ENCODE data around the gene BEX5.
"Not testable (repeated sequence)": the region's sequence is repeated elsewhere in the genome, so short reads cannot be mapped to it uniquely, and the experiment has no call there.

Gene BEX5

GRCh38 chrX:102155806-102156179, at the start of gene BEX5:
Gene BEX5, minus strand, starts transcription at chrX:102155977. Its CDS starts 1,712 bp downstream, at chrX:102154265.
- peak; percentile 71 for DNase-seq

GRCh38 chrX:102185967-102186720, 30.4 kb upstream of the BEX5 start:
- no peak for DNase-seq

- DNase-seq, result peak; percentile 16
Observed at GRCh38 chrX:102154900-102155805, 624 bp downstream of the BEX5 start.

- peak; percentile 7 for DNase-seq
Observed at GRCh38 chrX:102154218-102154860, 1.4 kb downstream of the BEX5 start.

GRCh38 chrX:102142274-102142673, 13.5 kb downstream of the BEX5 start, which contains the start of gene TCEAL6:
Gene TCEAL6, minus strand, starts transcription at chrX:102142481.
- DNase-seq, result not testable (repeated sequence)

GRCh38 chrX:102141631-102142030, 14.1 kb downstream of the BEX5 start:
- not testable (repeated sequence) for DNase-seq

GRCh38 chrX:102140876-102141275, 14.9 kb downstream of the BEX5 start:
- not testable (repeated sequence) for DNase-seq

GRCh38 chrX:102138064-102138463, 17.7 kb downstream of the BEX5 start:
- DNase-seq, result no peak

- peak; percentile 5 for DNase-seq
Observed at GRCh38 chrX:102129473-102129872, 26.3 kb downstream of the BEX5 start.

- no peak for DNase-seq
Observed at GRCh38 chrX:102126863-102127262, 28.9 kb downstream of the BEX5 start.

GRCh38 chrX:102126080-102126818, 29.5 kb downstream of the BEX5 start:
- not testable (repeated sequence) for DNase-seq

- not testable (repeated sequence) for DNase-seq
Observed at GRCh38 chrX:102125436-102125835, 30.3 kb downstream of the BEX5 start, which contains the start of gene TCEAL2. Gene TCEAL2, plus strand, starts transcription at chrX:102125679. Its CDS starts 1,152 bp downstream, at chrX:102126831.

GRCh38 chrX:102125014-102125413, 30.8 kb downstream of the BEX5 start:
- not testable (repeated sequence) for DNase-seq

GRCh38 chrX:102115748-102116147, 40.0 kb downstream of the BEX5 start:
- DNase-seq, result no peak

- DNase-seq, result no peak
Observed at GRCh38 chrX:102113367-102113766, 42.4 kb downstream of the BEX5 start.

All from CD4-positive, alpha-beta T cell treated with Interleukin-12 subunit alpha and Interleukin-12 subunit beta, for 1 hour (primary cell).